HAP-1 (cell line): ENCODE data around the gene SPOCK2.
"Not testable (repeated sequence)": the region's sequence is repeated elsewhere in the genome, so short reads cannot be mapped to it uniquely, and the experiment has no call there.

Experiments used
- DNase-seq, 2 experiments: peaks; one replicate each; pipeline ENCODE4 v3.0.0-alpha.2; 2016 to 2020; ENCODE audit warnings: low spot score in 2 of 2
- H3K27me3 ChIP-seq: fragments of 250-450 bp; sonication (Bioruptor Pico); 2 replicates; pipeline ENCODE4 v1.5.1; 2020; ENCODE audit warnings: low read depth, mild to moderate bottlenecking, moderate library complexity
- H3K36me3 ChIP-seq: fragments of 250-450 bp; sonication (Bioruptor Pico); replicated peaks from 2 replicates; pipeline ENCODE4 v1.5.1; 2020; ENCODE audit warnings: mild to moderate bottlenecking
- H3K4me1 ChIP-seq: fragments of 250-450 bp; sonication (Bioruptor Pico); 2 replicates; pipeline ENCODE4 v1.5.1; 2020; ENCODE audit warnings: mild to moderate bottlenecking
- H3K4me3 ChIP-seq: fragments of 250-450 bp; sonication (Bioruptor Pico); 2 replicates; pipeline ENCODE4 v1.5.1; 2020; ENCODE audit warnings: mild to moderate bottlenecking, moderate library complexity
- H3K9me3 ChIP-seq: fragments of 250-450 bp; sonication (Bioruptor Pico); 2 replicates; pipeline ENCODE4 v1.5.1; 2020; ENCODE audit warnings: mild to moderate bottlenecking, moderate library complexity
- in situ Hi-C: fragments of 300-500 bp; cut with MboI; formaldehyde crosslinking; loops from 3 replicates; pipeline ENCODE4 v1.14.3; 2020; ENCODE audit warnings: low sequenced_read_pairs, inconsistent platforms, mixed read lengths

Gene SPOCK2

GRCh38 chr10:72037266-72037665 lies 51.1 kb downstream of the SPOCK2 start:
- no peak for DNase-seq
- Histone ChIP-seq H3K27me3 (no peaks in the 10 kb centered on the region), H3K9me3 (no peaks in the 10 kb centered on the region), H3K36me3 (no peaks in the 10 kb centered on the region), H3K4me3 (no peak overlapping the region), H3K4me1 (no peaks in the 10 kb centered on the region; the same call in none of the 2 replicates)
- in situ Hi-C loops: no loop called here

GRCh38 chr10:72035252-72035887 lies 53.0 kb downstream of the SPOCK2 start:
- Histone ChIP-seq H3K4me3 (no peak overlapping the region), H3K9me3 (no peaks in the 10 kb centered on the region), H3K36me3 (no peaks in the 10 kb centered on the region), H3K4me1 (no peaks in the 10 kb centered on the region; the same call in none of the 2 replicates), H3K27me3 (no peaks in the 10 kb centered on the region)
- in situ Hi-C loops: no loop called here
- DNase-seq: no peak

- Histone ChIP-seq H3K27me3 (no peaks in the 10 kb centered on the region), H3K4me1 (no peaks in the 10 kb centered on the region; the same call in none of the 2 replicates), H3K36me3 (no peaks in the 10 kb centered on the region), H3K9me3 (no peaks in the 10 kb centered on the region), H3K4me3 (no peak overlapping the region)
- in situ Hi-C loops: no loop called here
- DNase-seq: no peak
Measured at GRCh38 chr10:72034761-72035160, 53.6 kb downstream of the SPOCK2 start.

GRCh38 chr10:72034040-72034499 lies 54.3 kb downstream of the SPOCK2 start:
- DNase-seq: no peak
- H3K4me3 ChIP-seq: no peak overlapping the region
- no peaks in the 10 kb centered on the region for H3K9me3 ChIP-seq
- H3K36me3 ChIP-seq: no peaks in the 10 kb centered on the region
- no peaks in the 10 kb centered on the region; the same call in none of the 2 replicates for H3K4me1 ChIP-seq
- H3K27me3 ChIP-seq: no peaks in the 10 kb centered on the region
- in situ Hi-C loops: no loop called here

GRCh38 chr10:72032409-72033162 lies 55.8 kb downstream of the SPOCK2 start:
- H3K9me3 ChIP-seq, DNase-seq, H3K36me3 ChIP-seq, H3K27me3 ChIP-seq, H3K4me3 ChIP-seq, in situ Hi-C loops, H3K4me1 ChIP-seq: not testable (repeated sequence)

GRCh38 chr10:72031706-72032105 lies 56.6 kb downstream of the SPOCK2 start:
- no peak overlapping the region for H3K4me3 ChIP-seq
- H3K27me3 ChIP-seq: no peaks in the 10 kb centered on the region
- no peaks in the 10 kb centered on the region for H3K4me1 ChIP-seq
- no peak for DNase-seq
- in situ Hi-C loops: no loop called here
- no peaks in the 10 kb centered on the region for H3K9me3 ChIP-seq
- no peaks in the 10 kb centered on the region for H3K36me3 ChIP-seq

GRCh38 chr10:72030762-72031543 lies 57.4 kb downstream of the SPOCK2 start:
- no peak for DNase-seq
- Histone ChIP-seq H3K36me3 (no peaks in the 10 kb centered on the region), H3K9me3 (no peaks in the 10 kb centered on the region), H3K27me3 (no peaks in the 10 kb centered on the region), H3K4me3 (no peak overlapping the region), H3K4me1 (no peaks in the 10 kb centered on the region)
- in situ Hi-C loops: no loop called here

GRCh38 chr10:72029414-72029813 lies 58.9 kb downstream of the SPOCK2 start:
- no peak for DNase-seq
- in situ Hi-C loops: no loop called here
- no peaks in the 10 kb centered on the region for H3K27me3 ChIP-seq
- H3K4me3 ChIP-seq: no peak overlapping the region
- no peaks in the 10 kb centered on the region for H3K9me3 ChIP-seq
- no peaks in the 10 kb centered on the region for H3K4me1 ChIP-seq
- no peaks in the 10 kb centered on the region for H3K36me3 ChIP-seq

- Histone ChIP-seq H3K4me1 (no peaks in the 10 kb centered on the region), H3K9me3 (no peaks in the 10 kb centered on the region), H3K27me3 (no peaks in the 10 kb centered on the region), H3K36me3 (no peaks in the 10 kb centered on the region), H3K4me3 (no peak overlapping the region)
- in situ Hi-C loops: no loop called here
- DNase-seq: no peak
Measured at GRCh38 chr10:72027498-72027897, 60.9 kb downstream of the SPOCK2 start.

GRCh38 chr10:72026278-72027111 lies 61.9 kb downstream of the SPOCK2 start:
- in situ Hi-C loops: no loop called here
- no peak for DNase-seq
- H3K27me3 ChIP-seq: no peaks in the 10 kb centered on the region
- H3K4me3 ChIP-seq: no peak overlapping the region
- no peaks in the 10 kb centered on the region for H3K9me3 ChIP-seq
- no peaks in the 10 kb centered on the region for H3K36me3 ChIP-seq
- H3K4me1 ChIP-seq: no peaks in the 10 kb centered on the region

- in situ Hi-C loops: no loop called here
- H3K9me3 ChIP-seq: no peaks in the 10 kb centered on the region
- H3K27me3 ChIP-seq: no peaks in the 10 kb centered on the region
- no peak overlapping the region for H3K4me3 ChIP-seq
- DNase-seq: no peak
- H3K36me3 ChIP-seq: no peaks in the 10 kb centered on the region
- H3K4me1 ChIP-seq: no peaks in the 10 kb centered on the region
Measured at GRCh38 chr10:72025832-72026231, 62.5 kb downstream of the SPOCK2 start.

- in situ Hi-C loops: no loop called here
- Histone ChIP-seq H3K36me3 (no peaks in the 10 kb centered on the region), H3K27me3 (no peaks in the 10 kb centered on the region), H3K4me1 (no peaks in the 10 kb centered on the region), H3K9me3 (no peaks in the 10 kb centered on the region), H3K4me3 (no peak overlapping the region)
- DNase-seq: no peak
Measured at GRCh38 chr10:72025400-72025799, 63.0 kb downstream of the SPOCK2 start.

- no peaks in the 10 kb centered on the region for H3K27me3 ChIP-seq
- in situ Hi-C loops: no loop called here
- no peak overlapping the region for H3K4me3 ChIP-seq
- H3K36me3 ChIP-seq: no peaks in the 10 kb centered on the region
- H3K4me1 ChIP-seq: no peaks in the 10 kb centered on the region
- DNase-seq: no peak
- no peaks in the 10 kb centered on the region for H3K9me3 ChIP-seq
Measured at GRCh38 chr10:72024596-72024995, 63.8 kb downstream of the SPOCK2 start.
